Measurements from ENCODE around the gene GAREM1. TPM values are rescaled to one million over a fixed set of nuclear protein-coding genes. Genes with fewer than 3 reads are reported as not detected.

GAREM1 gene
- total and polyA plus RNA-seq, 2 of the 8 experiments (the other 6 are each of a cell fraction or from before 2014, with no cell fraction given) = 3.6 to 9.2 TPM

DNA sequence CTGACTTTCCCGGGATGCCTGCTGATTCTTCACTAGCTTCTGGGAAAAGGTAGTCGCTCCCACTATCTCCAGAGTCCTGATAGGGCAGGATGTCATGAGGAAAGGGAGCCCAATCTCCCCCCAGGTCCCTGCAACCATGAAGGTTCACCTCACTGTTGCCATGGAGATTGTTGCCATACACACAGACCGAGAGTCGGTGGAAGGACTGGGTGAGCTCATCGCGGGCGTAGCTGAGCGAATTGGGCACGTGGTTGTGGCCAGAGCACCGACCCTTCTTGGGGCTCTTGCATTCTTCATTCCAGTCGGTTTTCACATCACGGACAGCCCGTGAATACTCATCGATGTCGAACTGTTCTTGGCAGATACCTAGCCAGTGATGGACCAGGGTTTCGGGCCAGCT is 183.4 kb downstream of the GAREM1 start:
- no peaks in the 10 kb centered on the region for H3K79me2 ChIP-seq (ENCODE audit: control insufficient read depth in 1 of 2, insufficient read depth in 2 of 2, low read length in 2 of 2)
- no peak overlapping the region for H3K4me3 ChIP-seq (ENCODE audit: extremely low read depth in 1 of 4, insufficient read depth in 2 of 4, low read depth in 3 of 4, low read length in 4 of 4)
- no peaks in the 10 kb centered on the region for H3K27me3 ChIP-seq (replicated peaks in 1 of 4; ENCODE audit: control insufficient read depth in 3 of 4, extremely low read depth in 1 of 4, insufficient read depth in 3 of 4, low read length in 3 of 4)
- H2BK15ac ChIP-seq (ENCODE audit: low read length) = no peak overlapping the region
- no peak overlapping the region for H2BK12ac ChIP-seq (ENCODE audit: low read depth, low read length)
- no peaks in the 10 kb centered on the region; the same call in 1 of the 2 replicates for H3K23me2 ChIP-seq (ENCODE audit: low read depth, low read length)
- no peak overlapping the region for H2BK120ac ChIP-seq (replicated peaks; ENCODE audit: low read depth, low read length)
- no peak for DNase-seq (ENCODE audit: low read depth in 1 of 2, low spot score in 2 of 2)
- H3K4me1 ChIP-seq (replicated peaks in 1 of 4; ENCODE audit: control insufficient read depth in 3 of 4, insufficient read depth in 4 of 4, low read length in 3 of 4) = no peaks in the 10 kb centered on the region; a peak in 1 of 7 replicates
- ChIA-PET POLR2A (ENCODE audit: partially characterized antibody) (no interaction called here), CTCF (ENCODE audit: partially characterized antibody) (interaction anchor here (0.7 to 1.4 kb wide), 8 partner anchors 10 to 263 kb away, joined by 3 to 8 read pairs (median 3); no protein-coding TSS in a partner anchor)
- no peak overlapping the region for H4K8ac ChIP-seq (ENCODE audit: extremely low read depth, insufficient read depth, low read length)
- no peak overlapping the region for H4K5ac ChIP-seq (ENCODE audit: insufficient read length, low read depth, low read length)
- H3K18ac ChIP-seq (ENCODE audit: extremely low read depth, low read length) = no peak overlapping the region
- no peaks in the 10 kb centered on the region for H4K20me1 ChIP-seq (replicated peaks in 1 of 2; ENCODE audit: control insufficient read depth in 1 of 2, insufficient read depth in 2 of 2, low read length in 2 of 2)
- H3K4me2 ChIP-seq (ENCODE audit: insufficient read depth in 1 of 2, low read depth in 2 of 2, low read length in 2 of 2) = no peak overlapping the region
- no peak overlapping the region for H3K9ac ChIP-seq (replicated peaks in 1 of 4; ENCODE audit: extremely low read depth in 1 of 4, low read depth in 3 of 4, low read length in 3 of 4)
- H3K36me3 ChIP-seq (ENCODE audit: control insufficient read depth in 2 of 4, insufficient read depth in 4 of 4, low read length in 3 of 4) = peaks cover 0 to 3% (median 0%) of the 10 kb centered on the region in 4 experiments; a peak in 1 of 8 replicates
- no peak overlapping the region for H2BK20ac ChIP-seq (ENCODE audit: low read length)
- no peak overlapping the region for H4K91ac ChIP-seq (replicated peaks; ENCODE audit: insufficient read length, low read length)
- TF ChIP-seq POU5F1 (IDR thresholded peaks at IDR 0.05; ENCODE audit: low read depth, low read length) (no peak), EZH2 (IDR thresholded peaks at IDR 0.05; ENCODE audit: low read depth, low read length, severe bottlenecking) (no peak), CHD2 (IDR thresholded peaks at IDR 0.05; ENCODE audit: low read length) (no peak)
- H2AK5ac ChIP-seq (ENCODE audit: low read depth, low read length) = no peak overlapping the region
- H3K27ac ChIP-seq (ENCODE audit: low read depth, low read length) = no peak overlapping the region
- no peak overlapping the region for H3K23ac ChIP-seq (ENCODE audit: insufficient read length)
- 95% methylated on average over 14 of the region's 16 CpGs; no CpG with 5 or more reads in 1 of the 2 experiments for WGBS, 2 experiments (ENCODE audit: extremely low coverage in 1 of 2, insufficient coverage in 1 of 2, insufficient read length in 1 of 2, insufficient replicate concordance in 2 of 2, low coverage in 1 of 2, low lambda C conversion rate in 2 of 2, missing lambda C conversion rate in 1 of 2)
- H2AFZ ChIP-seq (ENCODE audit: low read length) = no peak overlapping the region
- no peaks in the 10 kb centered on the region for H3K9me3 ChIP-seq (ENCODE audit: insufficient read depth in 2 of 2, low read depth in 1 of 2, low read length in 1 of 2)
- no peaks in the 10 kb centered on the region for H3K79me1 ChIP-seq (ENCODE audit: low read depth, low read length)
- no peak overlapping the region for H3K14ac ChIP-seq (ENCODE audit: insufficient read length)
- no peak for FAIRE-seq
- H2BK5ac ChIP-seq (ENCODE audit: low read depth, low read length) = no peak overlapping the region
- H3K56ac ChIP-seq (replicated peaks; ENCODE audit: insufficient read length, low read depth, low read length) = no peak overlapping the region
- no peak overlapping the region for H3K4ac ChIP-seq (replicated peaks; ENCODE audit: insufficient read length, low read depth, low read length)

Data from H1 (cell line).